Left renal cortex interstitium (tissue), 4 donors: ENCODE results near the gene ENOX1. TPM values are rescaled to one million over a fixed set of nuclear protein-coding genes. Genes with fewer than 3 reads are reported as not detected.
A peak's percentile ranks its signal among the peaks of the same experiment; 100 is the strongest.
"Not testable (repeated sequence)": the region's sequence is repeated elsewhere in the genome, so short reads cannot be mapped to it uniquely, and the experiment has no call there.

Experiments used
- DNase-seq, 4 donors: peaks; one replicate each; pipeline ENCODE4 v3.0.0-alpha.2; 2013; ENCODE audit warnings: low read depth in 4 of 4, low spot score in 2 of 4, missing footprints in 1 of 4
- polyA plus RNA-seq, 4 donors: library from polyadenylated mRNA; unstranded; fragments of 120-200 nt; gene quantifications; one replicate each; pipeline ENCODE4 v1.2.1, GENCODE V29; 2013; ENCODE audit not compliant: insufficient read length in 4 of 4

Gene ENOX1
- polyA plus RNA-seq, 4 donors: 9.6 to 12.0 (median 10.6) TPM

GRCh38 chr13:43193789-43194420 is 592.9 kb downstream of the ENOX1 start:
- DNase-seq: no peak

- no peak for DNase-seq
These were observed 595.2 kb downstream of the ENOX1 start for GRCh38 chr13:43191546-43191945.

GRCh38 chr13:43185226-43185625 is 601.5 kb downstream of the ENOX1 start:
- no peak for DNase-seq

GRCh38 chr13:43180837-43181236 is 605.9 kb downstream of the ENOX1 start:
- DNase-seq: no peak

GRCh38 chr13:43180036-43180660 is 606.6 kb downstream of the ENOX1 start:
- no peak for DNase-seq

GRCh38 chr13:43171489-43171888 is 615.3 kb downstream of the ENOX1 start:
- DNase-seq: no peak

GRCh38 chr13:43170506-43170905 is 616.3 kb downstream of the ENOX1 start:
- no peak for DNase-seq

GRCh38 chr13:43168434-43168833 is 618.3 kb downstream of the ENOX1 start:
- DNase-seq: not testable (repeated sequence)

- DNase-seq: peak in 1 of 4 donors; percentile 48
These were observed 619.0 kb downstream of the ENOX1 start for GRCh38 chr13:43167731-43168130.

- no peak for DNase-seq
These were observed 619.9 kb downstream of the ENOX1 start for GRCh38 chr13:43166644-43167457.

Other genes starting within 250 kb of the ENOX1 start
- 10 to 100 TPM in 2 of 4 donors, 1 to 10 TPM in 2; 9.4 to 11.1 (median 10.1) TPM for gene CCDC122, start 92.8 kb upstream of the ENOX1 start, polyA plus RNA-seq
- 1 to 10 TPM; 3.3 to 4.3 (median 3.9) TPM for gene LACC1, start 92.9 kb upstream of the ENOX1 start, polyA plus RNA-seq